SJCRH30 (cell line): ENCODE results near the gene OSBPL6. TPM values are rescaled to one million over a fixed set of nuclear protein-coding genes. Genes with fewer than 3 reads are reported as not detected.
"Not testable (repeated sequence)": the region's sequence is repeated elsewhere in the genome, so short reads cannot be mapped to it uniquely, and the experiment has no call there.

Experiments
- DNase-seq, 2 experiments: peaks; one replicate each; pipeline ENCODE4 v3.0.0-alpha.2; 2015 to 2020
- H3K27ac ChIP-seq: fragments of 250-450 bp; sonication (Bioruptor Pico); 2 replicates; pipeline ENCODE4 v1.5.1; 2020; ENCODE audit warnings: mild to moderate bottlenecking, moderate library complexity
- H3K27me3 ChIP-seq: fragments of 250-450 bp; sonication (Bioruptor Pico); 2 replicates; pipeline ENCODE4 v1.5.1; 2020; ENCODE audit warnings: mild to moderate bottlenecking, moderate library complexity
- H3K36me3 ChIP-seq: fragments of 250-450 bp; sonication (Bioruptor Pico); 2 replicates; pipeline ENCODE4 v1.5.1; 2020; ENCODE audit warnings: mild to moderate bottlenecking, moderate library complexity
- H3K4me1 ChIP-seq: fragments of 250-450 bp; sonication (Bioruptor Pico); 2 replicates; pipeline ENCODE4 v1.5.1; 2020; ENCODE audit warnings: mild to moderate bottlenecking, moderate library complexity
- H3K4me3 ChIP-seq: fragments of 250-450 bp; sonication (Bioruptor Pico); 2 replicates; pipeline ENCODE4 v1.5.1; 2020; ENCODE audit warnings: mild to moderate bottlenecking, moderate library complexity
- H3K9me3 ChIP-seq: fragments of 250-450 bp; sonication (Bioruptor Pico); replicated peaks from 2 replicates; pipeline ENCODE4 v1.5.1; 2020; ENCODE audit warnings: mild to moderate bottlenecking, moderate library complexity
- total RNA-seq: library from RNA; depleted of rRNA; stranded (reverse); fragments of >200 nt; shearing (Covaris generic); gene quantifications from 2 replicates; pipeline ENCODE4 v1.2.3, GENCODE V29; 2014; rRNA removed

OSBPL6 gene
- total RNA-seq, result 13.6 and 14.6 TPM in 2 replicates

GRCh38 chr2:178193823-178194599 lies at the start of gene OSBPL6:
OSBPL6 (plus strand) TSS chr2:178194512; CDS start chr2:178306185, 111,673 bp downstream.
- H3K4me1 ChIP-seq, result peaks cover 8% of the 10 kb centered on the region
- no peaks in the 10 kb centered on the region for H3K9me3 ChIP-seq
- H3K27me3 ChIP-seq, result no peaks in the 10 kb centered on the region
- H3K4me3 ChIP-seq, result peak within 1 kb of the TSS; percentile 98
- no peaks in the 10 kb centered on the region for H3K36me3 ChIP-seq
- DNase-seq, result peak; percentile 77 to 85
- peak within 1 kb of the TSS; percentile 53 for H3K27ac ChIP-seq

- H3K4me3 ChIP-seq, result no peak overlapping the region
- no peaks in the 10 kb centered on the region for H3K4me1 ChIP-seq
- no peak for DNase-seq
- H3K36me3 ChIP-seq, result no peaks in the 10 kb centered on the region
- H3K27me3 ChIP-seq, result no peaks in the 10 kb centered on the region
- no peaks in the 10 kb centered on the region for H3K9me3 ChIP-seq
- no peak overlapping the region for H3K27ac ChIP-seq
These were observed 42.3 kb upstream of the OSBPL6 start for GRCh38 chr2:178152033-178152432.

- H3K4me3 ChIP-seq, result no peak overlapping the region
- H3K9me3 ChIP-seq, result no peaks in the 10 kb centered on the region
- no peak overlapping the region for H3K27ac ChIP-seq
- no peak for DNase-seq
- no peaks in the 10 kb centered on the region for H3K27me3 ChIP-seq
- no peaks in the 10 kb centered on the region for H3K36me3 ChIP-seq
- H3K4me1 ChIP-seq, result no peaks in the 10 kb centered on the region
These were observed 41.8 kb upstream of the OSBPL6 start for GRCh38 chr2:178152542-178152941.

GRCh38 chr2:178152977-178153376 lies 41.3 kb upstream of the OSBPL6 start:
- no peaks in the 10 kb centered on the region for H3K4me1 ChIP-seq
- H3K9me3 ChIP-seq, result no peaks in the 10 kb centered on the region
- H3K27ac ChIP-seq, result no peak overlapping the region
- H3K36me3 ChIP-seq, result no peaks in the 10 kb centered on the region
- H3K27me3 ChIP-seq, result no peaks in the 10 kb centered on the region
- no peak overlapping the region for H3K4me3 ChIP-seq
- DNase-seq, result no peak

- H3K36me3 ChIP-seq, H3K9me3 ChIP-seq, H3K27me3 ChIP-seq, H3K4me3 ChIP-seq, H3K27ac ChIP-seq, DNase-seq, H3K4me1 ChIP-seq: not testable (repeated sequence)
These were observed 40.4 kb upstream of the OSBPL6 start for GRCh38 chr2:178153878-178154277.

- Histone ChIP-seq H3K27me3 (no peaks in the 10 kb centered on the region), H3K27ac (no peak overlapping the region)
- DNase-seq, result no peak
These were observed 38.8 kb upstream of the OSBPL6 start for GRCh38 chr2:178155524-178155923.

GRCh38 chr2:178157574-178157973 lies 36.7 kb upstream of the OSBPL6 start:
- Histone ChIP-seq H3K9me3 (no peaks in the 10 kb centered on the region), H3K27me3 (no peaks in the 10 kb centered on the region), H3K4me3 (no peak overlapping the region), H3K27ac (no peak overlapping the region), H3K36me3 (no peaks in the 10 kb centered on the region), H3K4me1 (no peaks in the 10 kb centered on the region)
- DNase-seq, result no peak

More at GRCh38 chr2:178155524-178155923, 38.8 kb upstream of the OSBPL6 start:
- Histone ChIP-seq H3K9me3 (no peaks in the 10 kb centered on the region), H3K4me1 (no peaks in the 10 kb centered on the region), H3K36me3 (no peaks in the 10 kb centered on the region), H3K4me3 (no peak overlapping the region)

- no peaks in the 10 kb centered on the region for H3K4me1 ChIP-seq
- DNase-seq, result no peak
These were observed 34.3 kb upstream of the OSBPL6 start for GRCh38 chr2:178159966-178160365.

GRCh38 chr2:178160601-178161000 lies 33.7 kb upstream of the OSBPL6 start:
- no peaks in the 10 kb centered on the region for H3K27me3 ChIP-seq
- H3K4me1 ChIP-seq, result no peaks in the 10 kb centered on the region
- no peaks in the 10 kb centered on the region for H3K9me3 ChIP-seq
- no peak overlapping the region for H3K4me3 ChIP-seq
- no peak for DNase-seq
- no peaks in the 10 kb centered on the region for H3K36me3 ChIP-seq
- H3K27ac ChIP-seq, result no peak overlapping the region

More at GRCh38 chr2:178159966-178160365, 34.3 kb upstream of the OSBPL6 start:
- Histone ChIP-seq H3K36me3 (no peaks in the 10 kb centered on the region), H3K9me3 (no peaks in the 10 kb centered on the region), H3K27ac (no peak overlapping the region), H3K4me3 (no peak overlapping the region), H3K27me3 (no peaks in the 10 kb centered on the region)

- DNase-seq, result no peak
- H3K27ac ChIP-seq, result no peak overlapping the region
- H3K36me3 ChIP-seq, result no peaks in the 10 kb centered on the region
- H3K9me3 ChIP-seq, result no peaks in the 10 kb centered on the region
- H3K27me3 ChIP-seq, result no peaks in the 10 kb centered on the region
- no peak overlapping the region for H3K4me3 ChIP-seq
- no peaks in the 10 kb centered on the region for H3K4me1 ChIP-seq
These were observed 30.9 kb upstream of the OSBPL6 start for GRCh38 chr2:178163395-178163794.

GRCh38 chr2:178163911-178164310 lies 30.4 kb upstream of the OSBPL6 start:
- no peaks in the 10 kb centered on the region for H3K27me3 ChIP-seq
- no peaks in the 10 kb centered on the region for H3K4me1 ChIP-seq
- no peak overlapping the region for H3K27ac ChIP-seq
- no peak overlapping the region for H3K4me3 ChIP-seq
- H3K9me3 ChIP-seq, result no peaks in the 10 kb centered on the region
- no peaks in the 10 kb centered on the region for H3K36me3 ChIP-seq
- DNase-seq, result no peak

- no peaks in the 10 kb centered on the region; the same call in 1 of the 2 replicates for H3K9me3 ChIP-seq
- H3K27me3 ChIP-seq, result no peaks in the 10 kb centered on the region
- H3K4me3 ChIP-seq, result no peak overlapping the region
- no peaks in the 10 kb centered on the region for H3K36me3 ChIP-seq
- peaks cover 8% of the 10 kb centered on the region for H3K4me1 ChIP-seq
- no peak overlapping the region for H3K27ac ChIP-seq
- DNase-seq, result no peak
These were observed 20.7 kb upstream of the OSBPL6 start for GRCh38 chr2:178173657-178174056.

- Histone ChIP-seq H3K4me3 (no peak overlapping the region), H3K36me3 (no peaks in the 10 kb centered on the region), H3K27ac (no peak overlapping the region), H3K4me1 (peaks cover 8% of the 10 kb centered on the region), H3K9me3 (no peaks in the 10 kb centered on the region), H3K27me3 (no peaks in the 10 kb centered on the region)
- DNase-seq, result peak in 1 of 2 experiments; percentile 40
These were observed 17.1 kb upstream of the OSBPL6 start for GRCh38 chr2:178177066-178177679.

GRCh38 chr2:178180648-178181047 lies 13.7 kb upstream of the OSBPL6 start:
- not testable (repeated sequence) for H3K9me3 ChIP-seq, H3K36me3 ChIP-seq, DNase-seq, H3K4me1 ChIP-seq, H3K27ac ChIP-seq, H3K27me3 ChIP-seq, H3K4me3 ChIP-seq

GRCh38 chr2:178187861-178188260 lies 6.5 kb upstream of the OSBPL6 start:
- no peaks in the 10 kb centered on the region for H3K36me3 ChIP-seq
- no peaks in the 10 kb centered on the region for H3K9me3 ChIP-seq
- no peaks in the 10 kb centered on the region for H3K4me1 ChIP-seq
- no peak for DNase-seq
- H3K27me3 ChIP-seq, result no peaks in the 10 kb centered on the region
- H3K27ac ChIP-seq, result no peak overlapping the region
- no peak overlapping the region for H3K4me3 ChIP-seq
